WTC11 (cell line): ENCODE measurements around the gene KIAA1328.

Experiments used
- CREB1 ChIP-seq: sonication (generic); formaldehyde crosslinking; IDR thresholded peaks from 2 replicates; pipeline ENCODE4 v1.8.0; 2023; ENCODE audit warnings: mild to moderate bottlenecking, missing genetic modification reagents
- CTCF ChIP-seq: fragments of 200-600 bp; IDR thresholded peaks from 2 replicates; pipeline ENCODE4 v1.8.0; 2022; ENCODE audit warnings: antibody characterized with exemption
- MAX ChIP-seq: sonication (generic); formaldehyde crosslinking; IDR thresholded peaks from 2 replicates; pipeline ENCODE4 v1.8.0; 2022; ENCODE audit warnings: mild to moderate bottlenecking, missing genetic modification reagents
- USF1 ChIP-seq: sonication (generic); formaldehyde crosslinking; IDR thresholded peaks from 2 replicates; pipeline ENCODE4 v1.8.0; 2022; ENCODE audit warnings: mild to moderate bottlenecking, missing genetic modification reagents

- no peak for TF ChIP-seq USF1 (CRISPR knock-in tag)
- TF ChIP-seq CTCF: no peak
- no peak for TF ChIP-seq CREB1 (CRISPR knock-in tag)
- no peak for TF ChIP-seq MAX (CRISPR knock-in tag)
Observed at GRCh38 chr18:37252854-37253393, 424.0 kb downstream of the KIAA1328 start.
